ENCODE data around the gene HP1BP3.
A peak's percentile ranks its signal among the peaks of the same experiment; 100 is the strongest.

DNA sequence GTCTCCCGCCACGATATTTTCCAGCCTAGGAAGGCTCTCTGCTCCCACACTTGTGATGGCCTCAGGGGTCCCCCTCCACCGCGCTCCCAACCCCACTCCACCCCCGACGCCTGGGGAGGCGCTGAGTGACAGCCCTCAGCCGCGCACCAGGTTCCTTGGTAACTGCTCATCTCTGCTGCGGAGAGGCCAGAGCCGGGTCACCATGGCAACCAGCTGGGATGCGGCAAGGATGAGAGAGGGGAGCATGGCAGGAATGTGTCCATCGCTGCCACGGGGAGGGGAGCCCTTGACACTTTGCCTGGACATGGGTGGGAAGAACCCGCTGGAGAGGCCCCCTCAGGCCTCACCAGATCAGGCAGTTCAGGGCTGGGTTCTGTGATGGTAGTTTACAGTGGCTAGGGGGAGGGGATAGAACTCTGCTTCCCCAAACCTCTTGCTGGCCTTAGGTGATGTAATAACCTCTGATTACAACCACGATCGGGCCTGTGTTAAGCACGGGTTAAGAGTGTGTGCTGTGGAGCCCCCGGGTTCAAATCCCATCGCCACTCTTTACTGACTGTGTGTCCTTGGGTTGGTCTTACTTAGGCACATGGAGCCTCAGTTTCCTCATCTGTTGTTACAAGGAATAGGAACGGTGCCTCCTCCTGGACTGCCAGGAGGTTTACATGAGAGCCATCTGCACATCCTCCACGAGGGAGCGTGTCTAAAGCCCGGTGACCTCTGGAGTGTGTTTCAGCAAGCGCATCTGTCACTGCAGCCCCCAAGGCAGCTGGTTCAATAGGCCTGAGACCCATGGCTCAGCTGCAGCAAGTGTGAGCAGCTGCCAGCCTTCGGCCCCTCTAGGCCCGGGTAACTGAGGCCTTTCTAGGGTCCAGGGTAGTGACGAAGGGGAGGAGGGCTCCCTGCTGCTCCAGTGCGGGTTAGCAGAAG, 75.6 kb downstream of the HP1BP3 start:
- TF ChIP-seq EZH2phosphoT487 (IDR thresholded peaks at IDR 0.05; ENCODE audit: borderline replicate concordance) (no peak), POLR2A (IDR thresholded peaks at IDR 0.05; ENCODE audit: borderline replicate concordance, extremely low read depth, insufficient read depth, insufficient read length) (no peak), SP1 (IDR thresholded peaks at IDR 0.05; ENCODE audit: low read depth) (no peak), RAD21 (IDR thresholded peaks at IDR 0.05; ENCODE audit: low read depth) (no peak), CEBPB (IDR thresholded peaks at IDR 0.05; ENCODE audit: low read depth) (no peak), ZNF274 (IDR thresholded peaks at IDR 0.05; ENCODE audit: low read depth, low read length) (no peak), CBX3 (IDR thresholded peaks at IDR 0.05; ENCODE audit: low read depth) (no peak)
- TF ChIP-seq, protein P1, sequence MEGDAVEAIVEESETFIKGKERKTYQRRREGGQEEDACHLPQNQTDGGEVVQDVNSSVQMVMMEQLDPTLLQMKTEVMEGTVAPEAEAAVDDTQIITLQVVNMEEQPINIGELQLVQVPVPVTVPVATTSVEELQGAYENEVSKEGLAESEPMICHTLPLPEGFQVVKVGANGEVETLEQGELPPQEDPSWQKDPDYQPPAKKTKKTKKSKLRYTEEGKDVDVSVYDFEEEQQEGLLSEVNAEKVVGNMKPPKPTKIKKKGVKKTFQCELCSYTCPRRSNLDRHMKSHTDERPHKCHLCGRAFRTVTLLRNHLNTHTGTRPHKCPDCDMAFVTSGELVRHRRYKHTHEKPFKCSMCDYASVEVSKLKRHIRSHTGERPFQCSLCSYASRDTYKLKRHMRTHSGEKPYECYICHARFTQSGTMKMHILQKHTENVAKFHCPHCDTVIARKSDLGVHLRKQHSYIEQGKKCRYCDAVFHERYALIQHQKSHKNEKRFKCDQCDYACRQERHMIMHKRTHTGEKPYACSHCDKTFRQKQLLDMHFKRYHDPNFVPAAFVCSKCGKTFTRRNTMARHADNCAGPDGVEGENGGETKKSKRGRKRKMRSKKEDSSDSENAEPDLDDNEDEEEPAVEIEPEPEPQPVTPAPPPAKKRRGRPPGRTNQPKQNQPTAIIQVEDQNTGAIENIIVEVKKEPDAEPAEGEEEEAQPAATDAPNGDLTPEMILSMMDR (IDR thresholded peaks at IDR 0.05 in 2 of 3, conservative IDR thresholded peaks at IDR 0.05 in 1 of 3; ENCODE audit: borderline replicate concordance in 1 of 3, insufficient read depth in 1 of 3, low read depth in 2 of 3, low read length in 2 of 3): peak in 2 of 3 experiments; percentile 3 to 46; a peak in 2 of 6 replicates
- TF ChIP-seq, protein P2, sequence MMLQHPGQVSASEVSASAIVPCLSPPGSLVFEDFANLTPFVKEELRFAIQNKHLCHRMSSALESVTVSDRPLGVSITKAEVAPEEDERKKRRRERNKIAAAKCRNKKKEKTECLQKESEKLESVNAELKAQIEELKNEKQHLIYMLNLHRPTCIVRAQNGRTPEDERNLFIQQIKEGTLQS (IDR thresholded peaks at IDR 0.05): no peak
- TF ChIP-seq, protein P3, sequence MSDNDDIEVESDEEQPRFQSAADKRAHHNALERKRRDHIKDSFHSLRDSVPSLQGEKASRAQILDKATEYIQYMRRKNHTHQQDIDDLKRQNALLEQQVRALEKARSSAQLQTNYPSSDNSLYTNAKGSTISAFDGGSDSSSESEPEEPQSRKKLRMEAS (IDR thresholded peaks at IDR 0.05): no peak

All from HCT116 (cell line).